Brain microvascular endothelial cell (primary cell): ENCODE data around the gene SEMA3E.
A peak's percentile ranks its signal among the peaks of the same experiment; 100 is the strongest.

Experiments
- DNase-seq: peaks from one replicate; pipeline ENCODE4 v3.0.0-alpha.2; 2020
- H3K27ac ChIP-seq: fragments of 250-450 bp; sonication (Bioruptor Pico); 2 replicates; pipeline ENCODE4 v1.5.1; 2020; ENCODE audit warnings: mild to moderate bottlenecking, moderate library complexity
- H3K27me3 ChIP-seq: fragments of 250-450 bp; sonication (Bioruptor Pico); replicated peaks from 2 replicates; pipeline ENCODE4 v1.5.1; 2020; ENCODE audit warnings: mild to moderate bottlenecking
- H3K36me3 ChIP-seq: fragments of 250-450 bp; sonication (Bioruptor Pico); replicated peaks from 2 replicates; pipeline ENCODE4 v1.5.1; 2020; ENCODE audit warnings: mild to moderate bottlenecking
- H3K4me3 ChIP-seq: 2 replicates; pipeline ENCODE4 v1.5.1; 2011; ENCODE audit warnings: low read depth, mild to moderate bottlenecking, control low read depth, low read length, moderate library complexity
- in situ Hi-C: cut with HindIII; loops from 2 replicates; pipeline ENCODE4 v1.10.0; 2017; ENCODE audit warnings: low sequenced_read_pairs, low pct_ligation_motif_present
- TF ChIP-seq, protein P1 (sequence below): IDR thresholded peaks from 2 replicates; pipeline ENCODE4 v1.5.1; 2011; ENCODE audit warnings: low read depth, mild to moderate bottlenecking, moderate library complexity, low read length, control low read depth, inconsistent platforms; ENCODE audit errors: missing control alignments

SEMA3E gene

DNA sequence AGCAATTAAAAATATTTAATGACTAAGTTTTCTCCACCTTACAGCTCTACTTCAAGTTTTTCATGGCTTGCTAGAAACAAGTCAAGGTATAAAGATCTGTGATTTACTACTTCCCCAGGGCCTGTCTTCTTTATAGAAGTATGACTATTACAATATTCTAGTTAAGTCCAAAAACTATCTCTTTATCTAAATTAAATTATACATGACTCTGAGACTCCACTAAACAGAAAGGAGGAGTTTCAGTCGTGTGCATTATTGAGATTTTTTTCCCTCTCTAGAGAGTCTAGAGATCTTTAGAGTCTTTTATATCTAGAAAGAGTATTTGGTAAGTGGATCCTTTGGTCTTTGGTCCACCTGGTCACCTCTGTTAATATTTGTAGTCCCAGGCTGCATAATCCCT lies 100.7 kb downstream of the SEMA3E start:
- DNase-seq: no peak
- in situ Hi-C loops: no loop called here
- H3K27ac ChIP-seq: no peak overlapping the region
- H3K4me3 ChIP-seq: no peak overlapping the region
- TF ChIP-seq, protein P1, sequence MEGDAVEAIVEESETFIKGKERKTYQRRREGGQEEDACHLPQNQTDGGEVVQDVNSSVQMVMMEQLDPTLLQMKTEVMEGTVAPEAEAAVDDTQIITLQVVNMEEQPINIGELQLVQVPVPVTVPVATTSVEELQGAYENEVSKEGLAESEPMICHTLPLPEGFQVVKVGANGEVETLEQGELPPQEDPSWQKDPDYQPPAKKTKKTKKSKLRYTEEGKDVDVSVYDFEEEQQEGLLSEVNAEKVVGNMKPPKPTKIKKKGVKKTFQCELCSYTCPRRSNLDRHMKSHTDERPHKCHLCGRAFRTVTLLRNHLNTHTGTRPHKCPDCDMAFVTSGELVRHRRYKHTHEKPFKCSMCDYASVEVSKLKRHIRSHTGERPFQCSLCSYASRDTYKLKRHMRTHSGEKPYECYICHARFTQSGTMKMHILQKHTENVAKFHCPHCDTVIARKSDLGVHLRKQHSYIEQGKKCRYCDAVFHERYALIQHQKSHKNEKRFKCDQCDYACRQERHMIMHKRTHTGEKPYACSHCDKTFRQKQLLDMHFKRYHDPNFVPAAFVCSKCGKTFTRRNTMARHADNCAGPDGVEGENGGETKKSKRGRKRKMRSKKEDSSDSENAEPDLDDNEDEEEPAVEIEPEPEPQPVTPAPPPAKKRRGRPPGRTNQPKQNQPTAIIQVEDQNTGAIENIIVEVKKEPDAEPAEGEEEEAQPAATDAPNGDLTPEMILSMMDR: no peak
- no peaks in the 10 kb centered on the region for H3K36me3 ChIP-seq
- H3K27me3 ChIP-seq: no peaks in the 10 kb centered on the region

DNA sequence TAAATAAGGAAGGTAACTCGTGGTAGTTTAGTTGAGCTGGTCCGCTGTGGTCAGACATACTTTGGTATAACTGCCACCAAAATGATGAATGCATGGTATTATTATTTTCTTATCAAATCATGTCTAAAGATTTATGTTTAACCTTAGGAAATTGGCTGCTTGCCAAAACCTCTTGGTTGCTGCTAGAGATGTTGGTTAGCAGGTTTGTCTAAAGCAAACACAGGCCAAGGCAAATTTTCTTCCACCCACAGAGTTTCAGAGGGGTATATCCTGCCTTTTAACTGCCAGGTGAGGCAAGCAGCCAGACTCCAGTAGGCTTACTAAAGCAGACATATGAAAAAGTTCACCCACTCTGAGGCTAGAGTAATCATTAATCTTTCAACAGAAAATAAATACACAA lies 101.4 kb downstream of the SEMA3E start:
- in situ Hi-C loops: no loop called here
- peak; percentile 46 for DNase-seq
- TF ChIP-seq, protein P1: no peak
- H3K36me3 ChIP-seq: no peaks in the 10 kb centered on the region
- H3K27me3 ChIP-seq: no peaks in the 10 kb centered on the region
- H3K4me3 ChIP-seq: no peak overlapping the region
- no peak overlapping the region for H3K27ac ChIP-seq

DNA sequence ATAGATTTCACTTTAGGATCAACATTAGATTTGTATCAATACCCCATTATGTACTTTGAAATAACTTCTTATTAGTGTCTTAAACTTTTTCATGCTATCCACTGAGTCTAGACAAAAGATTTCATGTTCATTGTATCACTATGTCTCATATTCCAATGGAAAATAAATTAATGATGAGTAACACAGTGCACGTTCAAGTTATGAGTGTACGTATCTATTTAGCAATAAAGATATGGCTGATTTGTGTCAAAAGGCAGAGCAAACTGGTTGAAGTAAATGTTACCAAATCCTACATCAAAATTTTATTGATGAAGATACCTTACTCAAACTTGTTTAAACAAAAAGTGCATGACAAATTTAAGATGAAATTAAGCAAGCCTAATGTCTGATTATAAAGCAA lies 102.4 kb downstream of the SEMA3E start:
- H3K27ac ChIP-seq: no peak overlapping the region
- no peak for DNase-seq
- no peaks in the 10 kb centered on the region for H3K36me3 ChIP-seq
- in situ Hi-C loops: no loop called here
- TF ChIP-seq, protein P1: no peak
- no peak overlapping the region for H3K4me3 ChIP-seq
- H3K27me3 ChIP-seq: no peaks in the 10 kb centered on the region

- no peak for DNase-seq
- in situ Hi-C loops: no loop called here
Measured at GRCh38 chr7:83541187-83541960, 107.6 kb downstream of the SEMA3E start.

GRCh38 chr7:83534488-83534887 lies 114.5 kb downstream of the SEMA3E start:
- DNase-seq: no peak
- no peak overlapping the region for H3K27ac ChIP-seq
- TF ChIP-seq, protein P1: no peak
- no peaks in the 10 kb centered on the region for H3K36me3 ChIP-seq
- H3K27me3 ChIP-seq: no peaks in the 10 kb centered on the region
- H3K4me3 ChIP-seq: no peak overlapping the region
- in situ Hi-C loops: no loop called here

More at GRCh38 chr7:83541187-83541960, 107.6 kb downstream of the SEMA3E start:
- Histone ChIP-seq H3K27me3 (no peaks in the 10 kb centered on the region), H3K36me3 (no peaks in the 10 kb centered on the region), H3K4me3 (no peak overlapping the region), H3K27ac (no peak overlapping the region)
- TF ChIP-seq, protein P1: no peak

DNA sequence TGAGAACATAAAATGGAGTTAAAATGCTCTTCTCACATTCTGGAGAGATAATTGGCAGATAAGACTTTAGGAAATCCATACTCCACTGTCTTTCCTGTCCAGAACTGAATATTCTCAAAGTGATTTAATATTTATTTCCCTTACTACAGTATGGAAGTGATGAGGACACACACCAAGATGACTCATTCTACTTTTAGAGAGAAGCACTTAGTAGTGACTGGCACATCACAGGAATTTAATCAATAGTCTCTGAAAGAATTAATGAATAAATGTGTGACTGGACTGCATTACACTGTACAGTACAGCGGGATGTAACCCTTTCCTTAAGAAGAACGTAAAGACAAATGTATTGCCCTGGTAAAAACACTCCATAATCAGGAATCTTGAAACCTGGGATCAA lies 116.7 kb downstream of the SEMA3E start:
- Histone ChIP-seq H3K36me3 (no peaks in the 10 kb centered on the region), H3K27me3 (no peaks in the 10 kb centered on the region), H3K27ac (no peak overlapping the region), H3K4me3 (no peak overlapping the region)
- TF ChIP-seq, protein P1: no peak
- DNase-seq: peak; percentile 2
- in situ Hi-C loops: no loop called here
